DLD1 (cell line): Measurements from ENCODE around the gene ME3.
"Not testable (repeated sequence)": the region's sequence is repeated elsewhere in the genome, so short reads cannot be mapped to it uniquely, and the experiment has no call there.

ENCODE experiments used
- in situ Hi-C: cut with HindIII; loops from 2 replicates; pipeline ENCODE4 v1.10.0; 2017; ENCODE audit warnings: low sequenced_read_pairs

ME3 gene

GRCh38 chr11:86444981-86445380 is 227.4 kb downstream of the ME3 start:
- in situ Hi-C loops = loop anchor here (25.0 kb wide), 1 partner anchor 192 kb away; no protein-coding TSS in a partner anchor

GRCh38 chr11:86443415-86443814 is 229.0 kb downstream of the ME3 start:
- in situ Hi-C loops = loop anchor here (25.0 kb wide), 1 partner anchor 194 kb away; no protein-coding TSS in a partner anchor

- in situ Hi-C loops = loop anchor here (25.0 kb wide), 1 partner anchor 194 kb away; no protein-coding TSS in a partner anchor
Measured at GRCh38 chr11:86442827-86443226, 229.6 kb downstream of the ME3 start.

- in situ Hi-C loops = loop anchor here (25.0 kb wide), 1 partner anchor 195 kb away; no protein-coding TSS in a partner anchor
Measured at GRCh38 chr11:86442420-86442819, 230.0 kb downstream of the ME3 start.

- in situ Hi-C loops = loop anchor here (25.0 kb wide), 1 partner anchor 196 kb away; no protein-coding TSS in a partner anchor
Measured at GRCh38 chr11:86440843-86441242, 231.6 kb downstream of the ME3 start.

GRCh38 chr11:86440305-86440716 is 232.1 kb downstream of the ME3 start:
- in situ Hi-C loops = loop anchor here (25.0 kb wide), 1 partner anchor 197 kb away; no protein-coding TSS in a partner anchor

- in situ Hi-C loops = loop anchor here (25.0 kb wide), 1 partner anchor 199 kb away; no protein-coding TSS in a partner anchor
Measured at GRCh38 chr11:86438685-86439084, 233.7 kb downstream of the ME3 start.

GRCh38 chr11:86435711-86436110 is 236.7 kb downstream of the ME3 start:
- in situ Hi-C loops = loop anchor here (25.0 kb wide), 1 partner anchor 202 kb away; no protein-coding TSS in a partner anchor

- in situ Hi-C loops = loop anchor here (25.0 kb wide), 1 partner anchor 204 kb away; no protein-coding TSS in a partner anchor
Measured at GRCh38 chr11:86433361-86434095, 238.9 kb downstream of the ME3 start.

- in situ Hi-C loops = loop anchor here (25.0 kb wide), 1 partner anchor 206 kb away; no protein-coding TSS in a partner anchor
Measured at GRCh38 chr11:86431258-86431657, 241.2 kb downstream of the ME3 start.

GRCh38 chr11:86427441-86427840 is 245.0 kb downstream of the ME3 start:
- in situ Hi-C loops = loop anchor here (25.0 kb wide), 1 partner anchor 210 kb away; no protein-coding TSS in a partner anchor

- in situ Hi-C loops = not testable (repeated sequence)
Measured at GRCh38 chr11:86423488-86423887, 248.9 kb downstream of the ME3 start.

GRCh38 chr11:86422371-86422770 is 250.0 kb downstream of the ME3 start:
- in situ Hi-C loops = no loop called here

- in situ Hi-C loops = no loop called here
Measured at GRCh38 chr11:86421946-86422345, 250.5 kb downstream of the ME3 start.

- in situ Hi-C loops = no loop called here
Measured at GRCh38 chr11:86418917-86419316, 253.5 kb downstream of the ME3 start.

- in situ Hi-C loops = no loop called here
Measured at GRCh38 chr11:86418513-86418912, 253.9 kb downstream of the ME3 start.

- in situ Hi-C loops = no loop called here
Measured at GRCh38 chr11:86418106-86418505, 254.3 kb downstream of the ME3 start.

- in situ Hi-C loops = not testable (repeated sequence)
Measured at GRCh38 chr11:86416951-86417350, 255.5 kb downstream of the ME3 start.

- in situ Hi-C loops = no loop called here
Measured at GRCh38 chr11:86416494-86416893, 255.9 kb downstream of the ME3 start.

- in situ Hi-C loops = no loop called here
Measured at GRCh38 chr11:86415026-86415425, 257.4 kb downstream of the ME3 start.

- in situ Hi-C loops = no loop called here
Measured at GRCh38 chr11:86414032-86414431, 258.4 kb downstream of the ME3 start.

- in situ Hi-C loops = no loop called here
Measured at GRCh38 chr11:86408845-86409244, 263.6 kb downstream of the ME3 start.
